WTC11 (cell line): ENCODE data around the gene OR6C6. TPM values are rescaled to one million over a fixed set of nuclear protein-coding genes. Genes with fewer than 3 reads are reported as not detected.

Source experiments
- ATAC-seq: fragments of 200-7000 bp; cut with Tn5 transposase; 2 replicates; pipeline ENCODE4 v1.10.0; 2021; ENCODE audit warnings: mild to moderate bottlenecking, moderate library complexity
- CTCF ChIA-PET: fragments of 300-600 bp; sonication (Branson Sonifier 250); formaldehyde crosslinking; loops from one replicate; lab custom pipeline; 2021; ENCODE audit warnings: antibody characterized with exemption; lab: Charles Lee
- POLR2A ChIA-PET: fragments of 350-600 bp; sonication (Branson Sonifier 250); formaldehyde crosslinking; loops from one replicate; lab custom pipeline; 2021; ENCODE audit warnings: antibody characterized with exemption; lab: Charles Lee
- DNase-seq: peaks from one replicate; pipeline ENCODE4 v3.0.0; 2021; ENCODE audit warnings: low spot score
- H3K27ac Mint-ChIP-seq: 2 replicates; pipeline ENCODE4 v1.8.0; 2021; ENCODE audit warnings: mixed read lengths
- H3K27me3 Mint-ChIP-seq: 2 replicates; pipeline ENCODE4 v1.8.0; 2021; ENCODE audit warnings: low read depth, mild to moderate bottlenecking, moderate library complexity, mixed read lengths
- H3K36me3 Mint-ChIP-seq: 2 replicates; pipeline ENCODE4 v1.8.0; 2021; ENCODE audit warnings: mixed read lengths
- H3K4me1 Mint-ChIP-seq: 2 replicates; pipeline ENCODE4 v1.8.0; 2022; ENCODE audit warnings: mixed read lengths
- H3K4me3 Mint-ChIP-seq: 2 replicates; pipeline ENCODE4 v1.8.0; 2021; ENCODE audit warnings: mild to moderate bottlenecking, moderate library complexity, mixed read lengths
- H3K9me3 Mint-ChIP-seq: 2 replicates; pipeline ENCODE4 v1.8.0; 2021; ENCODE audit warnings: mixed read lengths
- ARID4B ChIP-seq: sonication (generic); formaldehyde crosslinking; IDR thresholded peaks from 2 replicates; pipeline ENCODE4 v1.8.0; 2023; ENCODE audit warnings: missing genetic modification reagents, mild to moderate bottlenecking, borderline replicate concordance
- ATF1 ChIP-seq: sonication (generic); formaldehyde crosslinking; IDR thresholded peaks from 2 replicates; pipeline ENCODE4 v1.8.1; 2023; ENCODE audit warnings: mild to moderate bottlenecking, moderate library complexity, missing genetic modification reagents
- ATF2 ChIP-seq: sonication (generic); formaldehyde crosslinking; IDR thresholded peaks from 2 replicates; pipeline ENCODE4 v1.8.1; 2022; ENCODE audit warnings: low read depth, missing genetic modification reagents, borderline replicate concordance
- CBFB ChIP-seq: sonication (generic); formaldehyde crosslinking; IDR thresholded peaks from 2 replicates; pipeline ENCODE4 v1.8.1; 2022; ENCODE audit warnings: mild to moderate bottlenecking, low read depth, missing genetic modification reagents
- E2F4 ChIP-seq: sonication (generic); formaldehyde crosslinking; IDR thresholded peaks from 2 replicates; pipeline ENCODE4 v1.8.1; 2022; ENCODE audit warnings: low read depth, mild to moderate bottlenecking, moderate library complexity, missing genetic modification reagents, borderline replicate concordance
- E2F5 ChIP-seq: sonication (generic); formaldehyde crosslinking; IDR thresholded peaks from 2 replicates; pipeline ENCODE4 v1.8.1; 2022; ENCODE audit warnings: mild to moderate bottlenecking, moderate library complexity, missing genetic modification reagents
- FOXJ3 ChIP-seq: sonication (generic); formaldehyde crosslinking; IDR thresholded peaks from 2 replicates; pipeline ENCODE4 v1.9.0; 2021; ENCODE audit warnings: missing genetic modification reagents, mild to moderate bottlenecking, borderline replicate concordance
- MAX ChIP-seq: sonication (generic); formaldehyde crosslinking; IDR thresholded peaks from 2 replicates; pipeline ENCODE4 v1.8.0; 2022; ENCODE audit warnings: mild to moderate bottlenecking, missing genetic modification reagents
- MYBL2 ChIP-seq: sonication (generic); formaldehyde crosslinking; IDR thresholded peaks from 2 replicates; pipeline ENCODE4 v1.8.1; 2023; ENCODE audit warnings: mild to moderate bottlenecking, moderate library complexity, missing genetic modification reagents
- NFATC4 ChIP-seq: fragments of 250-450 bp; sonication (Bioruptor Pico); IDR thresholded peaks from 2 replicates; pipeline ENCODE4 v1.9.0; 2021; ENCODE audit warnings: mild to moderate bottlenecking
- NFE2L1 ChIP-seq: sonication (generic); formaldehyde crosslinking; IDR thresholded peaks from 2 replicates; pipeline ENCODE4 v1.8.1; 2023; ENCODE audit warnings: missing genetic modification reagents
- NFYB ChIP-seq: sonication (generic); formaldehyde crosslinking; conservative IDR thresholded peaks from 2 replicates; pipeline ENCODE4 v1.8.0; 2022; ENCODE audit warnings: low read depth, missing genetic modification reagents
- OVOL2 ChIP-seq: fragments of 250-450 bp; sonication (Bioruptor Pico); IDR thresholded peaks from 2 replicates; pipeline ENCODE4 v1.9.0; 2021; ENCODE audit warnings: mild to moderate bottlenecking, borderline replicate concordance
- PREB ChIP-seq: sonication (generic); formaldehyde crosslinking; IDR thresholded peaks from 2 replicates; pipeline ENCODE4 v1.8.1; 2022; ENCODE audit warnings: mild to moderate bottlenecking, missing genetic modification reagents, moderate library complexity, borderline replicate concordance
- RELA ChIP-seq: sonication (generic); formaldehyde crosslinking; IDR thresholded peaks from 2 replicates; pipeline ENCODE4 v1.8.1; 2022; ENCODE audit warnings: missing genetic modification reagents, mild to moderate bottlenecking, borderline replicate concordance
- TCF7 ChIP-seq: sonication (generic); formaldehyde crosslinking; IDR thresholded peaks from 2 replicates; pipeline ENCODE4 v1.8.0; 2022; ENCODE audit warnings: mild to moderate bottlenecking, low read depth, missing genetic modification reagents, moderate library complexity
- TP53 ChIP-seq: sonication (generic); formaldehyde crosslinking; IDR thresholded peaks from 2 replicates; pipeline ENCODE4 v1.8.1; 2023; ENCODE audit warnings: mild to moderate bottlenecking, missing genetic modification reagents
- ZBTB21 ChIP-seq: sonication (generic); formaldehyde crosslinking; IDR thresholded peaks from 2 replicates; pipeline ENCODE4 v1.8.1; 2023; ENCODE audit warnings: mild to moderate bottlenecking, missing genetic modification reagents, borderline replicate concordance
- ZNF532 ChIP-seq: fragments of 250-450 bp; sonication (Bioruptor Pico); IDR thresholded peaks from 2 replicates; pipeline ENCODE4 v1.9.0; 2021; ENCODE audit warnings: mild to moderate bottlenecking, borderline replicate concordance
- total RNA-seq: library from RNA; stranded (reverse); gene quantifications from 3 replicates; pipeline ENCODE4 v1.2.3, GENCODE V29; 2021

Gene OR6C6
- total RNA-seq, 1 experiment from 2014 or later = not detected

GRCh38 chr12:55314043-55314442 is 17.7 kb upstream of the OR6C6 start, which contains the start of gene OR6C1:
OR6C1 (plus strand) TSS chr12:55314343; CDS start chr12:55320600, 6,257 bp downstream.
- CTCF ChIA-PET = no interaction called here
- no peaks in the 10 kb centered on the region for H3K27me3 Mint-ChIP-seq
- TF ChIP-seq E2F5 (CRISPR knock-in tag) = no peak

GRCh38 chr12:55289999-55290398 is 6.4 kb downstream of the OR6C6 start:
- DNase-seq = no peak

More at GRCh38 chr12:55314043-55314442, 17.7 kb upstream of the OR6C6 start, which contains the start of gene OR6C1:
- Mint-ChIP-seq H3K4me1 (no peaks in the 10 kb centered on the region), H3K9me3 (peaks cover 2% of the 10 kb centered on the region), H3K27ac (no peak within 1 kb of the TSS), H3K4me3 (no peak within 1 kb of the TSS), H3K36me3 (no peaks in the 10 kb centered on the region; the same call in 1 of the 2 replicates)
- DNase-seq (no peak), ATAC-seq (no peak)
- POLR2A ChIA-PET = no interaction called here

More at GRCh38 chr12:55289999-55290398, 6.4 kb downstream of the OR6C6 start:
- H3K9me3 Mint-ChIP-seq = peaks cover 7% of the 10 kb centered on the region
- no peaks in the 10 kb centered on the region for H3K36me3 Mint-ChIP-seq
- TF ChIP-seq ZNF532 (CRISPR knock-in tag) = no peak
- no peak for TF ChIP-seq RELA (CRISPR knock-in tag)
- no peak for TF ChIP-seq MYBL2 (CRISPR knock-in tag)
- no peak for TF ChIP-seq ZBTB21
- no peak for TF ChIP-seq MAX (CRISPR knock-in tag)
- no peak for TF ChIP-seq ATF2 (CRISPR knock-in tag)
- TF ChIP-seq NFYB (CRISPR knock-in tag) = no peak
- no peak for TF ChIP-seq E2F4 (CRISPR knock-in tag)
- no peak for TF ChIP-seq TP53 (CRISPR knock-in tag)
- TF ChIP-seq ATF1 (CRISPR knock-in tag) = no peak
- no peak for TF ChIP-seq OVOL2
- TF ChIP-seq ARID4B (CRISPR knock-in tag) = no peak
- TF ChIP-seq TCF7 = no peak
- TF ChIP-seq CBFB (CRISPR knock-in tag) = no peak
- no peak for TF ChIP-seq NFE2L1
- no peak for TF ChIP-seq PREB
- no peak for TF ChIP-seq FOXJ3 (CRISPR knock-in tag)
- TF ChIP-seq NFATC4 = no peak
- H3K27ac Mint-ChIP-seq = no peak overlapping the region
- no peak for ATAC-seq
- ChIA-PET CTCF (no interaction called here), POLR2A (no interaction called here)
- no peaks in the 10 kb centered on the region for H3K27me3 Mint-ChIP-seq
- H3K4me3 Mint-ChIP-seq = no peak overlapping the region
- H3K4me1 Mint-ChIP-seq = no peaks in the 10 kb centered on the region
